ENCODE results near the gene AATF.

GRCh38 chr17:37088913-37089312, 140.2 kb downstream of the AATF start:
- TF ChIP-seq CTCF (IDR thresholded peaks at IDR 0.05) (no peak), POLR2A (IDR thresholded peaks at IDR 0.05) (no peak)
